NCI-H2196 treated with DMSO at 0.1 percent for 48 hours (cell line): Measurements from ENCODE around the gene SPDYE4.
"Not testable (repeated sequence)": the region's sequence is repeated elsewhere in the genome, so short reads cannot be mapped to it uniquely, and the experiment has no call there.

Experiments used
- DNase-seq: peaks from one replicate; lab custom pipeline; 2025; ENCODE audit not compliant: unreplicated experiment; lab: John Stamatoyannopoulos, UW

The SPDYE4 gene

GRCh38 chr17:8758137-8758596 lies at the start of gene SPDYE4:
Gene SPDYE4 (minus strand): TSS chr17:8758546. CDS start chr17:8758382, 164 bp downstream.
- DNase-seq: no peak

- DNase-seq: no peak
These were observed 48.7 kb upstream of the SPDYE4 start for GRCh38 chr17:8806926-8807550.

GRCh38 chr17:8806253-8806925 lies 48.0 kb upstream of the SPDYE4 start:
- no peak for DNase-seq

- DNase-seq: not testable (repeated sequence)
These were observed 47.0 kb upstream of the SPDYE4 start for GRCh38 chr17:8805396-8805795.

- no peak for DNase-seq
These were observed 45.4 kb upstream of the SPDYE4 start for GRCh38 chr17:8803531-8804420.

- DNase-seq: no peak
These were observed 42.9 kb upstream of the SPDYE4 start for GRCh38 chr17:8801135-8801840.

- no peak for DNase-seq
These were observed 42.3 kb upstream of the SPDYE4 start for GRCh38 chr17:8800656-8801055.

- no peak for DNase-seq
These were observed 41.3 kb upstream of the SPDYE4 start for GRCh38 chr17:8799570-8800212.

- DNase-seq: no peak
These were observed 40.7 kb upstream of the SPDYE4 start, which contains the start of gene MFSD6L for GRCh38 chr17:8798846-8799569. Gene MFSD6L (minus strand): TSS chr17:8799365. CDS start chr17:8799120, 245 bp downstream.

DNA sequence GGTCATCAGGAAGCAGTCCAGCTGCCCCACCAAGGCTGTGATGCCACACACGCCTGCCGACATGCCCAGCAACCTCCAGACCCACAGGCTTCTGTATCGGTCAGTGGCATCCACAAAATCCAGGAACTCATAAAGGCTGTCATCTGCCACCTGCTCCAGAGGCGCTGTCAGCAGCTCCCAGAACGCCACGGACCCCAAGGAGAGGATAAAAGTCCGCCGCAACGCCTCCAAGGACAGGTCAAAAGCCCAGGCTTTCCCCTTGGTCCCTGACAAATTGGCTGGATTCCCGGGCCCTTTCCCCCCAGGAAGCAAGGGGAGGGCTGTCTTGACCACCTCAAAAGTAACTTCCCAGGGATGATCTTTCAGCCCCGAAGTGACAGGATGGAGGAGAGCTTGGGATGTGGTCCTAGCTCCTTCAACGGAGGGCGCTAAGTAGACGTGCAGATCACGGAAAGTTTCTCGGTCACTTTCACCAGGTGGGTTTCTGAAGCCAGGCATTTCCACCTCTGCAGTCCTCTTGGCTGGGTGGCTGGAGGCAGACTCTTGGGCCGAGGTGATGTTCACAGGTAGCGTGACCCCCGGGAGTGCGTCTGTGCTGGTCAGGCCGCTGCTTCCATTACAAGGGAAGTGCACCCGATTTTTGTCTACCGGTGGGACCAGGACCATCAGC lies 40.0 kb upstream of the SPDYE4 start:
- DNase-seq: no peak

GRCh38 chr17:8797621-8798175 lies 39.4 kb upstream of the SPDYE4 start:
- DNase-seq: no peak

- DNase-seq: no peak
These were observed 36.3 kb upstream of the SPDYE4 start for GRCh38 chr17:8794636-8795035.

GRCh38 chr17:8793649-8794048 lies 35.3 kb upstream of the SPDYE4 start:
- DNase-seq: no peak

DNA sequence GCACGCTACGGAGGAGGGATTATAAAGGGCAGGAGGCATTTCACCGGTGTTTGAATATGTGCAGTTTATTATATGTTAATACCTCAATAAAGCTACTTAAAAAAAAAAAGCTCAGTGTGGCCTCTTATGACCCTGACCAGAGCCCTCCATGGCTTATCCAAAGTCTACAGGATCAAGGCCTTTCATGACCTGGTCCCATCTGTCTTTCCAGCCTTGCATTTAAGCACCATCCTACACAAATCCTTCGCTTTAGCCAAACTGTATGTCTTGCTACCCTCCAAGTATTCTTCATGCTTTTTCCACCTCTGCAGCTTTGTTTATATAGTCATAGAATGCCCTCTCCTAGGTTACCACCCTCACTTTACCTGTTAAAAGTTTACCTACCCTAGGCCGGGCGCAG lies 34.3 kb upstream of the SPDYE4 start:
- DNase-seq: no peak

- no peak for DNase-seq
These were observed 33.5 kb upstream of the SPDYE4 start for GRCh38 chr17:8791910-8792270.

DNA sequence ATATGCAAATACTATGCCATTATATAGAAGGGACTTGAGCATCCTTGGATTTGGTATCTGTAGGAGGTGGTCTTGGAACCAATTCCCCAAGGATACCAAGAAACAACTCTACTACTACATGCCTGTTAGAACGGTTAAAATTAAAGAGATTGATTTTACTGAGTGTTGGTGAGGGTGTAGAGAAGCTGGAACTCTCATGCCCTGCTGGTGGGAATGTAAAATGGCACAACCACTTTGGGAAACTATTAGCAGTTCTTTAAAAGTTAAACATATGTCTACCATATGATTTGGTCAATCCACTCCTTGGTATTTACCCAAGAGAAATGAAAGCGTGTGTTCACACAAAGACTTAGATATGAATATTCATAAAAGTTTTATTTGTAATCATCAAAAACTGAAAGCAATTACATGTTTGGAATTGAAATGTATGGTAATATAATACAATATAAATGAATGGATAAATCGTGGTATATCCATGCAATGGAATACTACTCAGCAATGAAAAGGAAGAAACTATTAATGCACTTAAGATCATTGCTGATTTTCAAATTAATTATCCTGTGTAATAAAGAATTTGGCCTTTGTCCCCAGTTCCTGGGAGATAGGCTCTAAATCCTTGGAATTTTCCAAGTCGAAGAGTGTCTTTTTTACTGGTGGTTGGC lies 33.0 kb upstream of the SPDYE4 start:
- no peak for DNase-seq

- no peak for DNase-seq
These were observed 31.4 kb upstream of the SPDYE4 start for GRCh38 chr17:8789743-8790142.

- no peak for DNase-seq
These were observed 30.7 kb upstream of the SPDYE4 start for GRCh38 chr17:8788998-8789397.
